GM12878 (cell line): Measurements from ENCODE around the gene CISD2. TPM values are rescaled to one million over a fixed set of nuclear protein-coding genes. Genes with fewer than 3 reads are reported as not detected.

ENCODE experiments used
- ATAC-seq: fragments of 200-7000 bp; cut with Tn5 transposase; 3 replicates; pipeline ENCODE4 v1.9.1; 2020; ENCODE audit warnings: mild to moderate bottlenecking, moderate library complexity
- BruUV-seq: library from RNA; stranded (reverse); fragments of 400-500 nt; replicated peaks from 2 replicates; lab custom pipeline; 2021; lab: Mats Ljungman, UMichigan
- CTCF ChIA-PET: fragments of 300-600 bp; sonication (Branson Sonifier 250); formaldehyde crosslinking; extraction: SDS; loops from one replicate; lab custom pipeline; 2021; ENCODE audit warnings: inconsistent platforms; lab: Yijun Ruan, JAX
- POLR2A ChIA-PET: fragments of 350-600 bp; formaldehyde crosslinking; extraction: SDS; loops from one replicate; lab custom pipeline; 2021; ENCODE audit warnings: inconsistent platforms; lab: Charles Lee
- RAD21 ChIA-PET: fragments of 300-600 bp; sonication (Branson Sonifier 250); formaldehyde crosslinking; loops from one replicate; lab custom pipeline; 2023; ENCODE audit warnings: antibody characterized with exemption; ENCODE audit not compliant: unreplicated experiment; lab: Charles Lee
- SMC1A ChIA-PET: fragments of 300-600 bp; sonication (Branson Sonifier 250); formaldehyde crosslinking; loops from one replicate; lab custom pipeline; 2023; ENCODE audit not compliant: unreplicated experiment, uncharacterized antibody; lab: Charles Lee
- DNase-seq: peaks from one replicate; pipeline ENCODE4 v3.0.0-alpha.2; 2011; ENCODE audit warnings: low read depth, low spot score
- FAIRE-seq: peaks from 3 replicates; lab custom pipeline; 2011; peaks lifted over from hg19 to GRCh38; lab: Jason Lieb, UNC
- H2AFZ ChIP-seq: 2 replicates; pipeline ENCODE4 v1.6.0; 2011; ENCODE audit warnings: low read depth, low read length, control low read depth; ENCODE audit not compliant: control insufficient read depth
- H3K27ac ChIP-seq: 2 replicates; pipeline ENCODE4 v1.5.1; 2011; ENCODE audit warnings: control low read depth; ENCODE audit not compliant: control insufficient read depth, insufficient read depth
- H3K27me3 ChIP-seq, 2 experiments: replicated peaks in 1 of 2; 2 replicates each; pipeline versions ENCODE4 v1.6.0 to v1.6.1; 2011; ENCODE audit warnings: low read length in 1 of 2; ENCODE audit not compliant: control insufficient read depth in 2 of 2, insufficient read depth in 2 of 2
- H3K36me3 ChIP-seq, 2 experiments: 2 replicates each; pipeline ENCODE4 v1.5.1; 2011; ENCODE audit warnings: low read length in 1 of 2; ENCODE audit not compliant: control insufficient read depth in 2 of 2, insufficient read depth in 2 of 2
- H3K4me1 ChIP-seq: 2 replicates; pipeline ENCODE4 v1.6.1; 2011; ENCODE audit warnings: mild to moderate bottlenecking, low read length, moderate library complexity, mixed read lengths; ENCODE audit not compliant: control insufficient read depth, insufficient read depth
- H3K4me2 ChIP-seq: 2 replicates; pipeline ENCODE4 v1.6.0; 2011; ENCODE audit warnings: control low read depth; ENCODE audit not compliant: control insufficient read depth, insufficient read depth
- H3K4me3 ChIP-seq: fragments of 200-600 bp; sonication (generic); 2 replicates; pipeline ENCODE4 v1.5.1; 2016
- H3K79me2 ChIP-seq: 2 replicates; pipeline ENCODE4 v1.6.0; 2011; ENCODE audit warnings: low read length; ENCODE audit not compliant: control insufficient read depth, insufficient read depth
- H3K9ac ChIP-seq: 2 replicates; pipeline ENCODE4 v1.8.0; 2011; ENCODE audit warnings: low read length, control low read depth, mixed read lengths; ENCODE audit not compliant: control insufficient read depth, insufficient read depth
- H3K9me3 ChIP-seq: replicated peaks from 3 replicates; pipeline ENCODE4 v1.5.1; 2011; ENCODE audit warnings: mild to moderate bottlenecking, low read length; ENCODE audit not compliant: control insufficient read depth, insufficient read depth
- H4K20me1 ChIP-seq: 2 replicates; pipeline ENCODE4 v1.6.0; 2011; ENCODE audit not compliant: control insufficient read depth, insufficient read depth
- BRCA1 ChIP-seq: IDR thresholded peaks from 2 replicates; pipeline ENCODE4 v1.6.1; 2011; ENCODE audit warnings: low read depth, low read length, improper control_type of control experiment
- CBX5 ChIP-seq: sonication (generic); IDR thresholded peaks from 2 replicates; pipeline ENCODE4 v1.6.1; 2016; ENCODE audit warnings: low read depth, moderate library complexity, mild to moderate bottlenecking, inconsistent platforms
- CEBPB ChIP-seq, 2 experiments: fragments of 150-350 bp in 1 of 2; IDR thresholded peaks; 2 replicates each; pipeline ENCODE4 v1.6.1; 2012 to 2014; ENCODE audit warnings: low read depth in 2 of 2, low read length in 2 of 2, borderline replicate concordance in 1 of 2, inconsistent platforms in 1 of 2
- GABPA ChIP-seq: IDR thresholded peaks from 2 replicates; pipeline ENCODE4 v1.6.1; 2014; ENCODE audit warnings: antibody characterized with exemption, low read depth, mild to moderate bottlenecking, inconsistent platforms
- NFYB ChIP-seq: IDR thresholded peaks from 2 replicates; pipeline ENCODE4 v1.6.1; 2011; ENCODE audit warnings: low read depth, mild to moderate bottlenecking, low read length, improper control_type of control experiment, moderate library complexity; ENCODE audit not compliant: insufficient read depth
- PAX5 ChIP-seq: IDR thresholded peaks from 2 replicates; pipeline ENCODE4 v1.6.1; 2011; ENCODE audit warnings: low read depth, low read length, borderline replicate concordance
- RAD21 ChIP-seq: IDR thresholded peaks from 2 replicates; pipeline ENCODE4 v1.6.1; 2011; ENCODE audit warnings: mild to moderate bottlenecking, low read depth, low read length, moderate library complexity; ENCODE audit not compliant: insufficient read depth
- SIX5 ChIP-seq: IDR thresholded peaks from 2 replicates; pipeline ENCODE4 v1.6.1; 2011; ENCODE audit warnings: mild to moderate bottlenecking, low read depth, low read length, moderate library complexity; ENCODE audit not compliant: severe bottlenecking
- STAT3 ChIP-seq: IDR thresholded peaks from 2 replicates; pipeline ENCODE4 v1.6.1; 2011; ENCODE audit warnings: low read depth, low read length, improper control_type of control experiment
- WRNIP1 ChIP-seq: IDR thresholded peaks from 2 replicates; pipeline ENCODE4 v1.6.1; 2011; ENCODE audit warnings: low read depth, low read length, improper control_type of control experiment, borderline replicate concordance
- ZBTB11 ChIP-seq: fragments of 450-650 bp; formaldehyde crosslinking; IDR thresholded peaks from 2 replicates; pipeline ENCODE4 v1.5.0; 2022; ENCODE audit warnings: mild to moderate bottlenecking, missing genetic modification characterization
- ZNF217 ChIP-seq: fragments of 450-650 bp; IDR thresholded peaks from 2 replicates; pipeline ENCODE4 v1.6.1; 2017; ENCODE audit warnings: antibody characterized with exemption, mild to moderate bottlenecking
- ZNF384 ChIP-seq: IDR thresholded peaks from 2 replicates; pipeline ENCODE4 v1.6.1; 2012; ENCODE audit warnings: low read depth, mild to moderate bottlenecking, low read length, improper control_type of control experiment, borderline replicate concordance
- ZZZ3 ChIP-seq: IDR thresholded peaks from 2 replicates; pipeline ENCODE4 v1.6.1; 2011; ENCODE audit warnings: low read depth; ENCODE audit not compliant: control insufficient read depth, insufficient read length
- WGBS: methylation state at CpG from one replicate; pipeline ENCODE4 v1.1.6; 2016; ENCODE audit warnings: low lambda C conversion rate; ENCODE audit not compliant: insufficient replicate concordance, insufficient coverage; ENCODE audit errors: missing lambda C conversion rate; 5-methylcytosine and 5-hydroxymethylcytosine counted together
- in situ Hi-C: fragments of 300-500 bp; cut with MboI; formaldehyde crosslinking; loops from 9 replicates; pipeline ENCODE4 v1.14.3; 2018; ENCODE audit warnings: mixed read lengths
- intact Hi-C: fragments of 100-400 bp; cut with micrococcal nuclease; formaldehyde crosslinking; loops from one replicate; pipeline ENCODE4 v1.14.2; 2022; ENCODE audit not compliant: unreplicated experiment
- polyA plus RNA-seq, 11 experiments: library from polyadenylated mRNA; depleted of rRNA in 4 of 11; unstranded in 6 of 11; stranded (reverse) in 5 of 11; fragments of >200 nt; fragmentation: Nextera tagmentation in 4 of 11; fragmentation: Illumina TruSeq in 1 of 11; extraction: Ambion mirVana in 4 of 11; extraction: Trizol in 1 of 11; gene quantifications; 1 replicate in 1 of 11; 2 replicates in 10 of 11; pipeline versions ENCODE4 v1.2.1 to v1.2.3, GENCODE V29; 2011 to 2016; ENCODE audit warnings: inconsistent platforms in 2 of 11, missing spikeins in 2 of 11, low read depth in 1 of 11
- total RNA-seq, 4 experiments: library from RNA; depleted of rRNA in 3 of 4; stranded (reverse); fragments of >200 nt in 3 of 4; fragmentation: Illumina TruSeq in 1 of 4; extraction: Trizol in 1 of 4; gene quantifications; 2 replicates each; pipeline versions ENCODE4 v1.2.1 to v1.2.3, GENCODE V29; 2013 to 2021

CISD2 gene
- total and polyA plus RNA-seq, 10 of the 15 experiments (the other 5 are each of a cell fraction or from before 2014, with no cell fraction given), result 29.5 to 132 (median 38.9) TPM

- TF ChIP-seq CBX5, result no peak
- TF ChIP-seq PAX5, result no peak
- TF ChIP-seq, all 136 proteins: peak for 0
These were observed 49.0 kb upstream of the CISD2 start (continued) for GRCh38 chr4:102819588-102820365.

GRCh38 chr4:102823464-102823863 lies 45.3 kb upstream of the CISD2 start:
- 0% methylated on average over 4 of the region's 4 CpGs for WGBS
- Histone ChIP-seq H3K27me3 (no peaks in the 10 kb centered on the region), H3K36me3 (peaks cover 0 to 8% of the 10 kb centered on the region in 2 experiments; a peak in 2 of 4 replicates), H2AFZ (no peak overlapping the region), H3K9ac (peak overlapping the region; percentile 30), H3K9me3 (no peaks in the 10 kb centered on the region), H3K79me2 (peaks cover 90% of the 10 kb centered on the region), H3K27ac (no peak overlapping the region), H4K20me1 (peaks cover 3% of the 10 kb centered on the region; the same call in 1 of the 2 replicates), H3K4me1 (no peaks in the 10 kb centered on the region), H3K4me2 (peak overlapping the region; percentile 92), H3K4me3 (peak overlapping the region; percentile 89)
- ATAC-seq (no peak), DNase-seq (no peak), FAIRE-seq (no peak)
- intact Hi-C loops (loop anchor here (10.0 kb wide), 1 partner anchor 479 kb away; the partner anchor contains the start of gene SLC39A8), in situ Hi-C loops (loop anchor here (25.0 kb wide), 1 partner anchor 189 kb away; the partner anchor contains the start of gene SLC9B1)
- SMC1A ChIA-PET, result interaction anchor here (0.6 to 8.9 kb wide), 16 partner anchors 12 to 268 kb away, joined by 3 to 91 read pairs (median 4); partner anchors contain the start of gene CISD2
- TF ChIP-seq ZNF217, result no peak
- no peak for TF ChIP-seq NFYB
- TF ChIP-seq CEBPB (IDR thresholded peaks at IDR 0.05; ENCODE audit: borderline replicate concordance in 1 of 2, low read depth in 2 of 2, low read length in 2 of 2), result no peak
- no peak for TF ChIP-seq ZZZ3
- TF ChIP-seq GABPA, result no peak
- TF ChIP-seq ZNF384, result no peak
- no peak for TF ChIP-seq WRNIP1
- no peak for TF ChIP-seq ZBTB11 (CRISPR knock-in tag)
- no peak for TF ChIP-seq STAT3
- no peak for TF ChIP-seq SIX5
- TF ChIP-seq BRCA1, result no peak
- no peak for TF ChIP-seq RAD21
- BruUV-seq, result no TSS peak
- POLR2A ChIA-PET, result interaction anchor here (0.5 to 11.7 kb wide), 5 partner anchors 9 to 191 kb away, joined by 3 to 164 read pairs (median 7); partner anchors contain the start of genes CISD2 and MANBA
- RAD21 ChIA-PET, result interaction anchor here (0.7 to 10.1 kb wide), 6 partner anchors 11 to 268 kb away, joined by 3 to 139 read pairs (median 5); partner anchors contain the start of gene CISD2
- CTCF ChIA-PET, result interaction anchor here (0.5 to 4.5 kb wide), 7 partner anchors 12 to 1720 kb away, joined by 3 to 37 read pairs (median 3); no protein-coding TSS in a partner anchor
